ENCODE measurements around the gene GRHPR. TPM values are rescaled to one million over a fixed set of nuclear protein-coding genes. Genes with fewer than 3 reads are reported as not detected.

The GRHPR gene
- total RNA-seq, 1 donor from 2014 or later: 131 TPM

DNA sequence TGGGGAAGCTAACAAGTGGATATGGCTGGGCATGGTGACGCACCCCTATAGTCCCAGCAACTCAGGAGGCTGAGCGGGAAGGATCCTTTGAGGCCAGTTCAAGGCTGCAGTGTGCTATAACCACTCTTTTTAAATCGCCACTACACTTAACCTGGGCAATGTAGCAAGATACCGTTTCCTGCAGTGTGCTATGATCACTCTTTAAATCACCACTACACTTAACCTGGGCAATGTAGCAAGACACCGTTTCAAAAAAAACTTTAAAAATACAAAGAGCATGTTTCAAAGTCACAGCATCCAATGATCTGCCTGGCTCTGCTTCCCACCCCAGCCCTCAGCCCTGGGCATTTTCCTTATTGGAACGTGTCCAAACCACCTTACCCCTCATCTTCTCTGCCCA lies 14.5 kb downstream of the GRHPR start:
- intact Hi-C loops (cut with DNase I): no loop called here
- H3K9me3 ChIP-seq: no peaks in the 10 kb centered on the region
- H3K36me3 ChIP-seq: peaks cover 52 to 79% of the 10 kb centered on the region in 2 donors
- no peak for DNase-seq (ENCODE audit: low spot score in 2 of 2)
- no peak overlapping the region for H3K27ac ChIP-seq
- no peaks in the 10 kb centered on the region for H3K4me1 ChIP-seq
- no peak overlapping the region for H3K4me3 ChIP-seq
- H3K27me3 ChIP-seq: no peaks in the 10 kb centered on the region
- TF ChIP-seq, protein P1, sequence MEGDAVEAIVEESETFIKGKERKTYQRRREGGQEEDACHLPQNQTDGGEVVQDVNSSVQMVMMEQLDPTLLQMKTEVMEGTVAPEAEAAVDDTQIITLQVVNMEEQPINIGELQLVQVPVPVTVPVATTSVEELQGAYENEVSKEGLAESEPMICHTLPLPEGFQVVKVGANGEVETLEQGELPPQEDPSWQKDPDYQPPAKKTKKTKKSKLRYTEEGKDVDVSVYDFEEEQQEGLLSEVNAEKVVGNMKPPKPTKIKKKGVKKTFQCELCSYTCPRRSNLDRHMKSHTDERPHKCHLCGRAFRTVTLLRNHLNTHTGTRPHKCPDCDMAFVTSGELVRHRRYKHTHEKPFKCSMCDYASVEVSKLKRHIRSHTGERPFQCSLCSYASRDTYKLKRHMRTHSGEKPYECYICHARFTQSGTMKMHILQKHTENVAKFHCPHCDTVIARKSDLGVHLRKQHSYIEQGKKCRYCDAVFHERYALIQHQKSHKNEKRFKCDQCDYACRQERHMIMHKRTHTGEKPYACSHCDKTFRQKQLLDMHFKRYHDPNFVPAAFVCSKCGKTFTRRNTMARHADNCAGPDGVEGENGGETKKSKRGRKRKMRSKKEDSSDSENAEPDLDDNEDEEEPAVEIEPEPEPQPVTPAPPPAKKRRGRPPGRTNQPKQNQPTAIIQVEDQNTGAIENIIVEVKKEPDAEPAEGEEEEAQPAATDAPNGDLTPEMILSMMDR (IDR thresholded peaks at IDR 0.05): no peak

DNA sequence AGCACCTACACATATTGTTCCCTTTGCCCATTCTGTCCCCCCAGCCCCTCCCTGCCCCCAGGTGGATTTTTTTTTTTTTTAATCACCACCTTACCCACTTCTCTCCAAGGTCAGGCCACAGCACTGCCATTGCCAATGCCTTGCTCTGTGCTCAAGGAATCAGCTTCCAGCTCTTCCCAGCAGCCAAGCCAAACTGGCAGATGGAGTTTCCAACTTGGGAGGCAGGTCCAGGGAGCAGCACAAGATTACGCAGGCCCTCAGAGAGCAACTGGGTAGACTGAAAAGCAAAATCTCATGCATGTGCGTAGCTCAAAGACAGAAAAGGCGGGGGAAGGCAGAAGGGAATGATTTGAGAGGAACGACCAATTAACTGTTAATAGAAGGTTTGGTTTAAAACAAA lies 15.1 kb downstream of the GRHPR start:
- Histone ChIP-seq H3K36me3 (peaks cover 56 to 84% of the 10 kb centered on the region in 2 donors), H3K27me3 (no peaks in the 10 kb centered on the region), H3K4me3 (no peak overlapping the region), H3K27ac (no peak overlapping the region), H3K9me3 (no peaks in the 10 kb centered on the region), H3K4me1 (no peaks in the 10 kb centered on the region)
- TF ChIP-seq, protein P1 (IDR thresholded peaks at IDR 0.05): no peak
- DNase-seq (ENCODE audit: low spot score in 2 of 2): no peak
- intact Hi-C loops (cut with DNase I): no loop called here

DNA sequence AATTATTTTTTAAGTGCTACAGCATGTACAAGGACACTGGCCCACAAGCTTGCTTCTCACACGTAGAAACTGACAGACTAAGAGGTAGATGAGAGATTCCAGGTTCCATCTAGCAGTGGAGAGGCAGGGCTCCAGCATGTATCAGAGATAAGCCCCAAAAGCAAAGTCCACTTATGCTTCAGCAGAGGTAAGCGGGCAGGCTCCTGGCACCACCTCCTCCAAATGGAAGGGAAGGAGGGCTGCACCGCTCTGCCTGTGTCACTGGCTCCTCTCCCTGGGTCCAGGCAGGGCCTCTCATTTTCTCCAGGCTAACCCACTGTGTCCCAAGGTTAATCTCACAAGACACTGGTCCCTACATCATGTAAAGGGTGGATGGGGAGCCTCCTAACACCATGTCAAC lies 15.9 kb downstream of the GRHPR start:
- no peak overlapping the region for H3K27ac ChIP-seq
- no peak for DNase-seq (ENCODE audit: low spot score in 2 of 2)
- intact Hi-C loops (cut with DNase I): no loop called here
- H3K27me3 ChIP-seq: no peaks in the 10 kb centered on the region
- no peaks in the 10 kb centered on the region for H3K9me3 ChIP-seq
- peaks cover 56 to 81% of the 10 kb centered on the region in 2 donors for H3K36me3 ChIP-seq
- TF ChIP-seq, protein P1 (IDR thresholded peaks at IDR 0.05): no peak
- no peak overlapping the region for H3K4me3 ChIP-seq
- H3K4me1 ChIP-seq: no peaks in the 10 kb centered on the region

DNA sequence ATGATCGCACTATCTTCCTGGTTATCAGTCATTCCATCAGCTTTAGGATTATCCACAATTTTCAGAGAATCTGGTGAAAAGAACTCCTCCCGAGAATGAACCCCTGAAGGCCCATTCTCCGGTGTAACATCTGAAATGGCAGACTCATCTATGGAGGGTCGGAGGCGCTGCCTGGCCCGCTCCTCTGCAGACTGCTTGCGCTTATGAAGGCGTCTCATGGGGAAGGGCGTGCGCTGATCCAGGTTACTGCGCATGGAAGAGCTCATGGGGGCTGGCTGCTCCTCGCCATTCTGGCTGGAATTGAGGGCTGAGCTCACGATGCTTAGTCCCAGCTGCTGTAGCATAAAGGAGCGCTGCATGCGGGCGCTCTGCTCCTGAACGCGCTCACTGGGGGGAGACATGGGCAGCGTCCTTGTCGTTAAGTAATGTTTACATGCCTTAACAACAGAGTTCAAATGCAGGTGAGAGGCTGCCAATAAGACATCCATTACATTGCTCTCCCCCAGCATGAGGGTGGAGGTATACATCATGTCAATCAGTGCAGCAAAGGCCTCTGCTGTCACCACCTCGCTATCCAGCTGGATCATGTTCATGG lies 19.4 kb downstream of the GRHPR start:
- H3K4me1 ChIP-seq: no peaks in the 10 kb centered on the region
- intact Hi-C loops (cut with DNase I): no loop called here
- TF ChIP-seq, protein P1 (IDR thresholded peaks at IDR 0.05): no peak
- H3K9me3 ChIP-seq: no peaks in the 10 kb centered on the region
- no peaks in the 10 kb centered on the region for H3K27me3 ChIP-seq
- H3K4me3 ChIP-seq: no peak overlapping the region
- no peak overlapping the region for H3K27ac ChIP-seq
- peaks cover 40 to 60% of the 10 kb centered on the region in 2 donors for H3K36me3 ChIP-seq
- DNase-seq (ENCODE audit: low spot score in 2 of 2): no peak

DNA sequence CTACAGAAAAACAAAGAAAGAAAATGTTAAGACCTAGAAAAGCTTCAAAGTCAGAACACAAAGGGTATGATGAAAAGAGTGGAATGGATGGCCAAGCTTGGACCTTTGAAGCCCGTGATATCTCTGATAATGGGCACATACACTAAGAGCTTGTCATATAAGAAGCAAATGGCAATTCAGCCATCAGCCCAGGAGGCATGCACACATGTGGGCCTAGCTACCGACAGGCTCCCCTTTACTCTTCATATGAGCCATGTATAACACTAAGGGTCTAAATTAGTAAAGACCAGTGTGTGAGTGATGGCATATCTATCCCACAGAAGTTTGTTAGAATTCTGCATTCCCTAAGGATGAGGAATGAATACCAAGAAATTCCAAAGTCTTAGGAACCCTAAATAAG lies 20.1 kb downstream of the GRHPR start:
- H3K4me1 ChIP-seq: no peaks in the 10 kb centered on the region
- H3K27ac ChIP-seq: no peak overlapping the region
- H3K36me3 ChIP-seq: peaks cover 34 to 53% of the 10 kb centered on the region in 2 donors
- no peak overlapping the region for H3K4me3 ChIP-seq
- no peak for DNase-seq (ENCODE audit: low spot score in 2 of 2)
- H3K27me3 ChIP-seq: no peaks in the 10 kb centered on the region
- no peaks in the 10 kb centered on the region for H3K9me3 ChIP-seq
- TF ChIP-seq, protein P1 (IDR thresholded peaks at IDR 0.05): no peak
- intact Hi-C loops (cut with DNase I): no loop called here

DNA sequence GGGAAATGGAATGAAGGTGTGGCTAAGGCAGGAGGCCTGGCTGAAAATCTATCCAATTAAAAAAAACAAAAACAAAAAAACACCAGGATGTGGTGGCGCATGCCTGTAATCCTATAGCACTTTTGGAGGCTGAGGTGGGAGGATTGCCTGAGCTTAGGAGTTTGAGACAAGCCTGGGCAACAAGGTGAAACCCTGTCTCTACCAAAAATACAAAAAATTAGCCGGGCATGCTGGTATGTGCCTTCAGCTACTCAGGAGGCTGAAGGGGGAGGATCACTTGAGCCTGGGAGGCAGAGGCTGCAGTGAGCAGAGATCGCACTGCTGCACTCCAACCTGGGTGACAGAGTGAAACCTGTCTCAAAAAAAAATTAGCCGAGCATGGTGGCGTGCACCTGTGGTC lies 21.1 kb downstream of the GRHPR start:
- Histone ChIP-seq H3K4me3 (no peak overlapping the region), H3K27me3 (no peaks in the 10 kb centered on the region), H3K27ac (no peak overlapping the region), H3K4me1 (no peaks in the 10 kb centered on the region), H3K9me3 (no peaks in the 10 kb centered on the region), H3K36me3 (peaks cover 25 to 43% of the 10 kb centered on the region in 2 donors)
- no peak for DNase-seq (ENCODE audit: low spot score in 2 of 2)
- TF ChIP-seq, protein P1 (IDR thresholded peaks at IDR 0.05): no peak
- intact Hi-C loops (cut with DNase I): no loop called here

Data from ascending aorta (tissue), 2 donors.